Breast epithelium (tissue), 4 donors: ENCODE measurements around the gene MT1B. TPM values are rescaled to one million over a fixed set of nuclear protein-coding genes. Genes with fewer than 3 reads are reported as not detected.
A peak's percentile ranks its signal among the peaks of the same experiment; 100 is the strongest.

ENCODE experiments used
- DNase-seq, 2 donors: peaks; one replicate each; pipeline ENCODE4 v3.0.0-alpha.2; 2019; ENCODE audit warnings: low spot score in 2 of 2
- H3K27ac ChIP-seq, 2 donors: fragments of 200-600 bp; sonication (generic) in 1 of 2; one replicate each; pipeline ENCODE4 v1.5.1; 2016 to 2019; ENCODE audit warnings: mild to moderate bottlenecking in 1 of 2
- H3K27me3 ChIP-seq, 2 donors: fragments of 200-600 bp; sonication (generic) in 1 of 2; one replicate each; pipeline versions ENCODE4 v1.5.1 to v1.6.0; 2017 to 2019; ENCODE audit warnings: control low read depth in 1 of 2, mild to moderate bottlenecking in 1 of 2
- H3K36me3 ChIP-seq: fragments of 200-600 bp; one replicate; pipeline ENCODE4 v1.5.1; 2019
- H3K4me1 ChIP-seq, 2 donors: fragments of 200-600 bp; sonication (generic); one replicate each; pipeline ENCODE4 v1.5.1; 2016 to 2019; ENCODE audit warnings: control low read depth in 1 of 2
- H3K4me3 ChIP-seq, 3 donors: fragments of 200-600 bp; sonication (generic); 1 replicate in 2 of 3; 2 replicates in 1 of 3; pipeline ENCODE4 v1.5.1; 2016 to 2019; ENCODE audit warnings: mild to moderate bottlenecking in 3 of 3, moderate library complexity in 2 of 3
- H3K9me3 ChIP-seq, 2 donors: fragments of 200-600 bp; sonication (generic) in 1 of 2; one replicate each; pipeline ENCODE4 v1.5.1; 2016 to 2019; ENCODE audit warnings: control low read depth in 1 of 2
- POLR2A ChIP-seq: fragments of 450-650 bp; IDR thresholded peaks from one replicate; pipeline ENCODE4 v1.6.1; 2016; ENCODE audit warnings: antibody characterized with exemption, mild to moderate bottlenecking, moderate library complexity
- POLR2AphosphoS5 ChIP-seq, 3 donors: sonication (generic); formaldehyde crosslinking; IDR thresholded peaks; one replicate each; pipeline ENCODE4 v1.6.1; 2017; ENCODE audit warnings: antibody characterized with exemption in 3 of 3
- intact Hi-C: fragments of 100-400 bp; cut with DNase I; formaldehyde crosslinking; loops from one replicate; pipeline ENCODE4 v1.15.1; 2023; ENCODE audit warnings: low total_unique reads
- total RNA-seq, 3 donors: library from RNA; depleted of rRNA; stranded (reverse); fragments of >200 nt; gene quantifications; one replicate each; pipeline ENCODE4 v1.1.0, GENCODE V29; 2016
- TF ChIP-seq, protein P1 (sequence below), 3 donors: fragments of 450-650 bp; IDR thresholded peaks; one replicate each; pipeline ENCODE4 v1.5.1; 2016 to 2017; ENCODE audit warnings: antibody characterized with exemption in 3 of 3, mild to moderate bottlenecking in 3 of 3, moderate library complexity in 3 of 3

MT1B gene
- total RNA-seq, 3 donors from 2014 or later: not detected

GRCh38 chr16:56613706-56614105 is 38.0 kb upstream of the MT1B start:
- Histone ChIP-seq H3K36me3 (no peaks in the 10 kb centered on the region), H3K27me3 (no peaks in the 10 kb centered on the region), H3K4me3 (no peak overlapping the region), H3K27ac (no peak overlapping the region), H3K4me1 (peaks cover 6 to 12% of the 10 kb centered on the region in 2 donors), H3K9me3 (no peaks in the 10 kb centered on the region)
- no peak for DNase-seq
- TF ChIP-seq POLR2A (no peak), POLR2AphosphoS5 (IDR thresholded peaks at IDR 0.05) (no peak)
- TF ChIP-seq, protein P1, sequence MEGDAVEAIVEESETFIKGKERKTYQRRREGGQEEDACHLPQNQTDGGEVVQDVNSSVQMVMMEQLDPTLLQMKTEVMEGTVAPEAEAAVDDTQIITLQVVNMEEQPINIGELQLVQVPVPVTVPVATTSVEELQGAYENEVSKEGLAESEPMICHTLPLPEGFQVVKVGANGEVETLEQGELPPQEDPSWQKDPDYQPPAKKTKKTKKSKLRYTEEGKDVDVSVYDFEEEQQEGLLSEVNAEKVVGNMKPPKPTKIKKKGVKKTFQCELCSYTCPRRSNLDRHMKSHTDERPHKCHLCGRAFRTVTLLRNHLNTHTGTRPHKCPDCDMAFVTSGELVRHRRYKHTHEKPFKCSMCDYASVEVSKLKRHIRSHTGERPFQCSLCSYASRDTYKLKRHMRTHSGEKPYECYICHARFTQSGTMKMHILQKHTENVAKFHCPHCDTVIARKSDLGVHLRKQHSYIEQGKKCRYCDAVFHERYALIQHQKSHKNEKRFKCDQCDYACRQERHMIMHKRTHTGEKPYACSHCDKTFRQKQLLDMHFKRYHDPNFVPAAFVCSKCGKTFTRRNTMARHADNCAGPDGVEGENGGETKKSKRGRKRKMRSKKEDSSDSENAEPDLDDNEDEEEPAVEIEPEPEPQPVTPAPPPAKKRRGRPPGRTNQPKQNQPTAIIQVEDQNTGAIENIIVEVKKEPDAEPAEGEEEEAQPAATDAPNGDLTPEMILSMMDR (IDR thresholded peaks at IDR 0.05): no peak
- intact Hi-C loops: no loop called here

DNA sequence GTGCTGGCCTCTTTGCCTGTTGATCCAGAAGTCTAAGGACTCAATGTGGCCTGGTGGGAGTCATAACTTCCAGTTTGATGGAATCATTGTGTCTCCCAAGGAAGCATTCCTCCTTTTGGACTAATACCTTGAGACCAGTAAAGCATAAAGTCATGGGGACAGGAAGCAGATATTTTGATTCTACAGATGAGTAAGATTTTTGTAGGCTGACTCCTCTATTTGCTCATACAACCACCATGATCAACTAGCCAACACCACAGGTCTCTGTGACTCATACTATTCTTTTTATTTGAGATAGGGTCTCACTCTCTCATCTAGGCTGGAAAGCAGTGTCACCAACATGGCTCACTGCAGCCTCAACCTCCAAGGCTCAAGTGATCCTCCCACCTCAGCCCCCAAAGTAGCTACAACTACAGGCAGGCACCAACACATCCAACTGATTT is 37.1 kb upstream of the MT1B start:
- no peak for DNase-seq
- no peaks in the 10 kb centered on the region for H3K27me3 ChIP-seq
- H3K4me1 ChIP-seq: peaks cover 6 to 12% of the 10 kb centered on the region in 2 donors
- H3K9me3 ChIP-seq: no peaks in the 10 kb centered on the region
- no peak for TF ChIP-seq POLR2A
- TF ChIP-seq, protein P1 (IDR thresholded peaks at IDR 0.05): no peak
- TF ChIP-seq POLR2AphosphoS5 (IDR thresholded peaks at IDR 0.05): no peak
- intact Hi-C loops: no loop called here
- H3K27ac ChIP-seq: no peak overlapping the region
- H3K4me3 ChIP-seq: no peak overlapping the region
- H3K36me3 ChIP-seq: no peaks in the 10 kb centered on the region

- Histone ChIP-seq H3K36me3 (no peaks in the 10 kb centered on the region), H3K27me3 (no peaks in the 10 kb centered on the region), H3K4me1 (peaks cover 6 to 8% of the 10 kb centered on the region in 2 donors), H3K27ac (no peak overlapping the region), H3K9me3 (no peaks in the 10 kb centered on the region), H3K4me3 (no peak overlapping the region)
- no peak for TF ChIP-seq POLR2AphosphoS5 (IDR thresholded peaks at IDR 0.05)
- TF ChIP-seq, protein P1 (IDR thresholded peaks at IDR 0.05): no peak
- no peak for TF ChIP-seq POLR2A
- no peak for DNase-seq
- intact Hi-C loops: no loop called here
These were observed 36.3 kb upstream of the MT1B start for GRCh38 chr16:56615353-56615752.

DNA sequence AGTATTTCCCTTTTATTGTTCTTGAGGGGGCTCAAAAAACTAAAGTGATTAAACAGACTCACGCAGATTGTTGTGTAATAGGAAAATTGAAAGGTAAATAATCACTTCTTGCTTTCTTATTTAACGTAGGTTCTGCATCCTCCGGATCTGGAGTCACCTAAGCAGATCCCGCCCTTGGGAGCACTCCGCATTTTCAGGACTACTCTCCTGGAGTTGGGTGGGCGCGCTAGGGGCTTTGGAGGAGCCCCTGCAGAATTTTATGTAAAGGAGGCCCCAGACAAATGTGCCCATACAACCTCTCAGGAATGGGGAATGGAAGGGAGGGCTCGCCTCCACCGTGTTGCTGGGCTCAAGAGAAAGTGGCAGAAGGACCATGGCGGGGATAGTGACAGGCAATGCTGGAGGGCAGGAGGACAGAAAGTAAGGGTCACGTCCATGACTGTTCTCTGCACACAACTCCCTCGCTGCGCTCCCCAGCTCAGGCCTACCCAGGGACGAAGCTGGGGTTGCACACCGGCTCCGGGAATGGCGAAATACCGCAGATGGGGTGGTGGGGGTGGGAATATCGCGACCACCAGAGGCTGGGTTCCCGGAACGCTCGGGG is 35.0 kb upstream of the MT1B start:
- Histone ChIP-seq H3K4me3 (peak overlapping the region; percentile 36 to 63 (median 47)), H3K9me3 (no peaks in the 10 kb centered on the region), H3K4me1 (no peaks in the 10 kb centered on the region), H3K27ac (peak overlapping the region; percentile 71 to 72), H3K36me3 (no peaks in the 10 kb centered on the region), H3K27me3 (no peaks in the 10 kb centered on the region)
- TF ChIP-seq POLR2AphosphoS5 (IDR thresholded peaks at IDR 0.05): no peak
- TF ChIP-seq, protein P1 (IDR thresholded peaks at IDR 0.05): no peak
- intact Hi-C loops: no loop called here
- DNase-seq: no peak

GRCh38 chr16:56617212-56618085 is 34.2 kb upstream of the MT1B start:
- peak overlapping the region; percentile 36 to 63 (median 47) for H3K4me3 ChIP-seq
- peak; percentile 54 to 65 for DNase-seq
- TF ChIP-seq, protein P1 (IDR thresholded peaks at IDR 0.05): no peak
- TF ChIP-seq POLR2AphosphoS5 (IDR thresholded peaks at IDR 0.05) (peak in 1 of 3 donors; percentile 12), POLR2A (no peak)
- no peaks in the 10 kb centered on the region for H3K27me3 ChIP-seq
- H3K9me3 ChIP-seq: no peaks in the 10 kb centered on the region
- intact Hi-C loops: no loop called here
- no peaks in the 10 kb centered on the region for H3K36me3 ChIP-seq
- H3K4me1 ChIP-seq: no peaks in the 10 kb centered on the region
- peak overlapping the region; percentile 71 to 72 for H3K27ac ChIP-seq
